ENCODE measurements around the gene TPH1.

- TF ChIP-seq POLR2A (IDR thresholded peaks at IDR 0.05; ENCODE audit: low read depth, low read length) (no peak), POLR2AphosphoS5 (IDR thresholded peaks at IDR 0.05; ENCODE audit: low read depth, low read length) (no peak)
Measured at GRCh38 chr11:18063862-18064434, 17.9 kb upstream of the TPH1 start.

Data from GM12892 (cell line).